NCI-H146 (cell line): Measurements from ENCODE around the gene NLRP5.
"Not testable (repeated sequence)": the region's sequence is repeated elsewhere in the genome, so short reads cannot be mapped to it uniquely, and the experiment has no call there.

Experiments used
- DNase-seq: peaks from one replicate; lab custom pipeline; 2025; lab: John Stamatoyannopoulos, UW

Gene NLRP5

GRCh38 chr19:56098731-56099568 is 112.4 kb downstream of the NLRP5 start:
- DNase-seq: no peak

GRCh38 chr19:56099638-56100539 is 113.3 kb downstream of the NLRP5 start:
- no peak for DNase-seq

GRCh38 chr19:56101095-56101494 is 114.5 kb downstream of the NLRP5 start:
- DNase-seq: no peak

- no peak for DNase-seq
Observed at GRCh38 chr19:56101746-56102535, 115.4 kb downstream of the NLRP5 start.

- DNase-seq: no peak
Observed at GRCh38 chr19:56103027-56103614, 116.5 kb downstream of the NLRP5 start.

- DNase-seq: no peak
Observed at GRCh38 chr19:56104423-56104822, 117.8 kb downstream of the NLRP5 start.

- DNase-seq: peak; percentile 65
Observed at GRCh38 chr19:56105090-56105701, 118.6 kb downstream of the NLRP5 start.

- not testable (repeated sequence) for DNase-seq
Observed at GRCh38 chr19:56105831-56106396, 119.3 kb downstream of the NLRP5 start.

- DNase-seq: no peak
Observed at GRCh38 chr19:56106397-56106849, 119.8 kb downstream of the NLRP5 start.

- DNase-seq: no peak
Observed at GRCh38 chr19:56106993-56107392, 120.4 kb downstream of the NLRP5 start.

- DNase-seq: no peak
Observed at GRCh38 chr19:56107626-56108351, 121.2 kb downstream of the NLRP5 start.

GRCh38 chr19:56108447-56109195 is 122.0 kb downstream of the NLRP5 start:
- no peak for DNase-seq

- no peak for DNase-seq
Observed at GRCh38 chr19:56109226-56109625, 122.7 kb downstream of the NLRP5 start.

- DNase-seq: peak; percentile 82
Observed at GRCh38 chr19:56110515-56111448, 124.2 kb downstream of the NLRP5 start.
